Panc1 (cell line): Measurements from ENCODE around the gene RAI14. TPM values are rescaled to one million over a fixed set of nuclear protein-coding genes. Genes with fewer than 3 reads are reported as not detected.

Experiments used
- ATAC-seq: fragments of 200-7000 bp; cut with Tn5 transposase; 2 replicates; pipeline ENCODE4 v1.9.1; 2020; ENCODE audit warnings: mild to moderate bottlenecking, moderate library complexity
- BruUV-seq: library from RNA; stranded (reverse); fragments of 400-500 nt; replicated peaks from 2 replicates; lab custom pipeline; 2021; lab: Mats Ljungman, UMichigan
- CTCF ChIA-PET: fragments of 300-600 bp; sonication (Branson Sonifier 250); formaldehyde crosslinking; loops from one replicate; lab custom pipeline; 2022; ENCODE audit warnings: antibody characterized with exemption; lab: Charles Lee
- POLR2A ChIA-PET: fragments of 300-600 bp; sonication (Branson Sonifier 250); formaldehyde crosslinking; loops from one replicate; lab custom pipeline; 2022; ENCODE audit warnings: antibody characterized with exemption; lab: Charles Lee
- DNase-seq: peaks from one replicate; pipeline ENCODE4 v3.0.0-alpha.2; 2010; ENCODE audit warnings: low read depth, low spot score
- H3K27ac ChIP-seq: 2 replicates; pipeline ENCODE4 v1.5.1; 2011; ENCODE audit warnings: mild to moderate bottlenecking, low read length, inconsistent platforms
- H3K27me3 ChIP-seq: fragments of 200-500 bp; sonication (Bioruptor generic); 2 replicates; pipeline ENCODE4 v1.6.0; 2014; ENCODE audit warnings: low read length, inconsistent platforms; ENCODE audit not compliant: control insufficient read depth, insufficient read depth
- H3K36me3 ChIP-seq: fragments of 200-500 bp; sonication (Bioruptor generic); 2 replicates; pipeline ENCODE4 v1.5.1; 2014; ENCODE audit warnings: inconsistent platforms, mild to moderate bottlenecking, low read length, moderate library complexity; ENCODE audit not compliant: control insufficient read depth, insufficient read depth
- H3K4me1 ChIP-seq: 2 replicates; pipeline ENCODE4 v1.5.1; 2011; ENCODE audit warnings: inconsistent platforms, mild to moderate bottlenecking, low read length, moderate library complexity; ENCODE audit not compliant: control insufficient read depth, insufficient read depth
- H3K4me3 ChIP-seq, 2 experiments: 2 replicates each; pipeline ENCODE4 v1.5.1; 2011 to 2012; ENCODE audit warnings: low read depth in 2 of 2, low read length in 2 of 2, mild to moderate bottlenecking in 2 of 2, inconsistent platforms in 1 of 2, moderate library complexity in 1 of 2
- H3K9me3 ChIP-seq: fragments of 200-500 bp; sonication (Bioruptor generic); 2 replicates; pipeline ENCODE4 v1.5.1; 2014; ENCODE audit warnings: low read depth, mild to moderate bottlenecking, inconsistent platforms, low read length, moderate library complexity; ENCODE audit not compliant: control insufficient read depth, insufficient read depth
- CTCF ChIP-seq: fragments of 450-650 bp; IDR thresholded peaks from 2 replicates; pipeline ENCODE4 v1.5.1; 2017; ENCODE audit warnings: mild to moderate bottlenecking
- POLR2AphosphoS5 ChIP-seq: IDR thresholded peaks from 2 replicates; pipeline ENCODE4 v1.6.1; 2012; ENCODE audit warnings: mild to moderate bottlenecking, low read depth, low read length, moderate library complexity
- REST ChIP-seq, 2 experiments: IDR thresholded peaks; 2 replicates each; pipeline ENCODE4 v1.6.1; 2011 to 2012; ENCODE audit warnings: low read depth in 2 of 2, control low read depth in 1 of 2, low read length in 1 of 2, mild to moderate bottlenecking in 1 of 2, moderate library complexity in 1 of 2; ENCODE audit not compliant: insufficient read depth in 1 of 2
- SIN3A ChIP-seq: IDR thresholded peaks from 2 replicates; pipeline ENCODE4 v1.6.1; 2012; ENCODE audit warnings: low read depth, mild to moderate bottlenecking, low read length, moderate library complexity, borderline replicate concordance; ENCODE audit not compliant: insufficient read depth
- TCF7L2 ChIP-seq: IDR thresholded peaks from 2 replicates; pipeline ENCODE4 v1.6.1; 2011; ENCODE audit warnings: mild to moderate bottlenecking, low read depth, low read length, inconsistent platforms
- in situ Hi-C: cut with HindIII; loops from 2 replicates; pipeline ENCODE4 v1.10.0; 2016; ENCODE audit warnings: low sequenced_read_pairs, low pct_unique_long_range_greater_than_20kb
- intact Hi-C: fragments of 100-400 bp; cut with micrococcal nuclease; formaldehyde crosslinking; loops from one replicate; pipeline ENCODE4 v1.10.0; 2022; ENCODE audit not compliant: unreplicated experiment
- total RNA-seq: library from RNA; stranded (reverse); gene quantifications from one replicate; pipeline ENCODE4 v1.2.1, GENCODE V29; 2021; ENCODE audit not compliant: unreplicated experiment

RAI14 gene
- total RNA-seq, 1 experiment from 2014 or later = 18.5 TPM

- Histone ChIP-seq H3K27me3 (no peaks in the 10 kb centered on the region), H3K9me3 (no peaks in the 10 kb centered on the region), H3K27ac (no peak overlapping the region), H3K4me1 (no peaks in the 10 kb centered on the region), H3K36me3 (no peaks in the 10 kb centered on the region), H3K4me3 (no peak overlapping the region)
- in situ Hi-C loops = no loop called here
- DNase-seq (no peak), ATAC-seq (no peak)
- intact Hi-C loops = no loop called here
- CTCF ChIA-PET = no interaction called here
- POLR2A ChIA-PET = no interaction called here
- no TSS peak for BruUV-seq
- TF ChIP-seq SIN3A (no peak), REST (IDR thresholded peaks at IDR 0.05; ENCODE audit: insufficient read depth in 1 of 2, low read depth in 2 of 2, low read length in 1 of 2) (no peak)
These were observed 7.8 kb downstream of the RAI14 start for GRCh38 chr5:34663771-34664496.

GRCh38 chr5:34666392-34667080, 10.4 kb downstream of the RAI14 start:
- DNase-seq (no peak), ATAC-seq (no peak)
- in situ Hi-C loops = no loop called here
- ChIA-PET POLR2A (no interaction called here), CTCF (interaction anchor here (0.5 kb wide), 1 partner anchor 192 kb away, joined by 3 read pairs; no protein-coding TSS in a partner anchor)
- Histone ChIP-seq H3K36me3 (no peaks in the 10 kb centered on the region), H3K4me3 (no peak overlapping the region), H3K27me3 (no peaks in the 10 kb centered on the region), H3K9me3 (no peaks in the 10 kb centered on the region), H3K27ac (no peak overlapping the region), H3K4me1 (no peaks in the 10 kb centered on the region)
- TF ChIP-seq CTCF = no peak
- no peak for TF ChIP-seq TCF7L2
- no peak for TF ChIP-seq POLR2AphosphoS5
- TF ChIP-seq SIN3A = no peak
- TF ChIP-seq REST (IDR thresholded peaks at IDR 0.05; ENCODE audit: insufficient read depth in 1 of 2, low read depth in 2 of 2, low read length in 1 of 2) = no peak
- BruUV-seq = no TSS peak
- intact Hi-C loops = no loop called here
